K562 (cell line): Measurements from ENCODE around the gene LBP. TPM values are rescaled to one million over a fixed set of nuclear protein-coding genes. Genes with fewer than 3 reads are reported as not detected.

Experiments
- ARNT ChIP-seq, 2 experiments: fragments of 450-650 bp; IDR thresholded peaks; 2 replicates each; pipeline ENCODE4 v1.6.1; 2016; ENCODE audit warnings: mild to moderate bottlenecking in 1 of 2
- BDP1 ChIP-seq: IDR thresholded peaks from 3 replicates; pipeline ENCODE4 v1.6.1; 2011; ENCODE audit not compliant: insufficient read length, insufficient read depth
- BMI1 ChIP-seq: fragments of 150-350 bp; IDR thresholded peaks from 2 replicates; pipeline ENCODE4 v1.6.1; 2014; ENCODE audit warnings: low read length
- CCNT2 ChIP-seq: IDR thresholded peaks from 2 replicates; pipeline ENCODE4 v1.6.1; 2011; ENCODE audit warnings: borderline replicate concordance, low read depth, mild to moderate bottlenecking, moderate library complexity, mixed read lengths, low read length; ENCODE audit not compliant: insufficient read length; ENCODE audit errors: extremely low read depth
- COPS2 ChIP-seq: fragments of 450-650 bp; conservative IDR thresholded peaks from 2 replicates; pipeline ENCODE4 v1.6.1; 2016; ENCODE audit warnings: mild to moderate bottlenecking, moderate library complexity
- DDX20 ChIP-seq: fragments of 450-650 bp; IDR thresholded peaks from 2 replicates; pipeline ENCODE4 v1.6.1; 2016; ENCODE audit warnings: missing genetic modification characterization, low read depth, mild to moderate bottlenecking, missing compliant biosample characterization, moderate library complexity
- ERF ChIP-seq: fragments of 450-650 bp; formaldehyde crosslinking; IDR thresholded peaks from 2 replicates; pipeline ENCODE4 v1.4.0; 2020; ENCODE audit warnings: mild to moderate bottlenecking, mixed read lengths
- EWSR1 ChIP-seq: fragments of 450-650 bp; IDR thresholded peaks from 2 replicates; pipeline ENCODE4 v1.6.1; 2018; ENCODE audit warnings: borderline replicate concordance, mild to moderate bottlenecking, low read depth, moderate library complexity; ENCODE audit not compliant: partially characterized antibody
- GABPB2 ChIP-seq: fragments of 250-450 bp; sonication (Bioruptor Pico); conservative IDR thresholded peaks from 2 replicates; pipeline ENCODE4 v1.5.1; 2021; ENCODE audit warnings: mild to moderate bottlenecking
- HDAC8 ChIP-seq: fragments of 450-650 bp; IDR thresholded peaks from 2 replicates; pipeline ENCODE4 v1.6.1; 2016; ENCODE audit warnings: mild to moderate bottlenecking, missing genetic modification characterization, moderate library complexity, missing compliant biosample characterization
- JUND ChIP-seq, 2 experiments: IDR thresholded peaks; 2 replicates in 1 of 2; 3 replicates in 1 of 2; pipeline ENCODE4 v1.6.1; 2011; ENCODE audit warnings: borderline replicate concordance in 2 of 2, low read depth in 2 of 2, low read length in 2 of 2, improper control_type of control experiment in 1 of 2, missing biosample characterization in 1 of 2, missing genetic modification characterization in 1 of 2, missing genetic modification reagents in 1 of 2
- KDM5B ChIP-seq: fragments of 200-600 bp; sonication (generic); IDR thresholded peaks from 2 replicates; pipeline ENCODE4 v1.6.1; 2012; ENCODE audit warnings: low read depth, mild to moderate bottlenecking, moderate library complexity, low read length, control low read depth, inconsistent platforms; ENCODE audit not compliant: insufficient replicate concordance
- LCOR ChIP-seq: sonication (generic); formaldehyde crosslinking; IDR thresholded peaks from 2 replicates; pipeline ENCODE4 v1.8.0; 2022; ENCODE audit warnings: mild to moderate bottlenecking, missing genetic modification reagents
- MEIS2 ChIP-seq: fragments of 450-650 bp; IDR thresholded peaks from 2 replicates; pipeline ENCODE4 v1.6.1; 2014; ENCODE audit warnings: mild to moderate bottlenecking; ENCODE audit not compliant: partially characterized antibody
- PHB2 ChIP-seq: fragments of 450-650 bp; IDR thresholded peaks from 2 replicates; pipeline ENCODE4 v1.6.1; 2017; ENCODE audit warnings: low read depth
- PHF21A ChIP-seq: fragments of 450-650 bp; IDR thresholded peaks from 2 replicates; pipeline ENCODE4 v1.6.1; 2017; ENCODE audit warnings: low read depth, borderline replicate concordance
- RBM14 ChIP-seq: fragments of 200-400 bp; formaldehyde crosslinking; IDR thresholded peaks from 2 replicates; pipeline ENCODE4 v1.6.1; 2018; ENCODE audit warnings: low read depth, mild to moderate bottlenecking, low read length, moderate library complexity, borderline replicate concordance; ENCODE audit not compliant: insufficient read depth
- SMAD3 ChIP-seq: fragments of 450-650 bp; formaldehyde crosslinking; conservative IDR thresholded peaks from 2 replicates; pipeline ENCODE4 v1.4.0; 2020; ENCODE audit warnings: mild to moderate bottlenecking
- STAG1 ChIP-seq: sonication (generic); formaldehyde crosslinking; IDR thresholded peaks from 2 replicates; pipeline ENCODE4 v1.5.0; 2020; ENCODE audit warnings: missing genetic modification reagents, borderline replicate concordance
- ZNF124 ChIP-seq: sonication (generic); formaldehyde crosslinking; IDR thresholded peaks from 2 replicates; pipeline ENCODE4 v1.8.1; 2022; ENCODE audit warnings: missing genetic modification reagents
- ZNF354B ChIP-seq: fragments of 250-450 bp; sonication (Bioruptor Pico); IDR thresholded peaks from 2 replicates; pipeline ENCODE4 v1.4.0; 2020
- ZNF79 ChIP-seq: fragments of 250-450 bp; sonication (Bioruptor Pico); IDR thresholded peaks from 2 replicates; pipeline ENCODE4 v1.4.0; 2020; ENCODE audit warnings: low read depth, mild to moderate bottlenecking, moderate library complexity
- ZNF830 ChIP-seq: fragments of 250-450 bp; sonication (Bioruptor Pico); IDR thresholded peaks from 2 replicates; pipeline ENCODE4 v1.5.0; 2021; ENCODE audit warnings: mild to moderate bottlenecking
- polyA plus RNA-seq, 8 experiments: library from polyadenylated mRNA; depleted of rRNA in 4 of 8; stranded (reverse) in 5 of 8; unstranded in 3 of 8; fragments of >200 nt; fragmentation: Nextera tagmentation in 2 of 8; fragmentation: Illumina TruSeq in 1 of 8; extraction: Ambion mirVana in 2 of 8; extraction: Trizol in 1 of 8; gene quantifications; 2 replicates each; pipeline versions ENCODE4 v1.2.1 to v1.2.3, GENCODE V29; 2011 to 2014; ENCODE audit warnings: inconsistent platforms in 1 of 8, missing spikeins in 1 of 8
- total RNA-seq, 7 experiments: library from RNA; depleted of rRNA in 6 of 7; stranded (reverse); fragments of >200 nt in 6 of 7; fragmentation: Illumina TruSeq in 2 of 7; extraction: Trizol in 2 of 7; gene quantifications; 2 replicates each; pipeline versions ENCODE4 v1.2.1 to v1.2.3, GENCODE V29; 2011 to 2021; ENCODE audit warnings: low replicate concordance in 1 of 7
- TF ChIP-seq, protein P1 (sequence below): fragments of 250-450 bp; sonication (Bioruptor Pico); IDR thresholded peaks from 2 replicates; pipeline ENCODE4 v1.5.0; 2021; ENCODE audit warnings: mild to moderate bottlenecking, moderate library complexity
- TF ChIP-seq, protein P2 (sequence below): fragments of 250-450 bp; sonication (Bioruptor Pico); IDR thresholded peaks from 2 replicates; pipeline ENCODE4 v1.5.0; 2020; ENCODE audit warnings: mild to moderate bottlenecking, borderline replicate concordance

Gene LBP
- total and polyA plus RNA-seq, 9 of the 15 experiments (the other 6 are each of a cell fraction or from before 2014, with no cell fraction given) = 0.06 to 0.31 (median 0.09) TPM; not detected in 3

DNA sequence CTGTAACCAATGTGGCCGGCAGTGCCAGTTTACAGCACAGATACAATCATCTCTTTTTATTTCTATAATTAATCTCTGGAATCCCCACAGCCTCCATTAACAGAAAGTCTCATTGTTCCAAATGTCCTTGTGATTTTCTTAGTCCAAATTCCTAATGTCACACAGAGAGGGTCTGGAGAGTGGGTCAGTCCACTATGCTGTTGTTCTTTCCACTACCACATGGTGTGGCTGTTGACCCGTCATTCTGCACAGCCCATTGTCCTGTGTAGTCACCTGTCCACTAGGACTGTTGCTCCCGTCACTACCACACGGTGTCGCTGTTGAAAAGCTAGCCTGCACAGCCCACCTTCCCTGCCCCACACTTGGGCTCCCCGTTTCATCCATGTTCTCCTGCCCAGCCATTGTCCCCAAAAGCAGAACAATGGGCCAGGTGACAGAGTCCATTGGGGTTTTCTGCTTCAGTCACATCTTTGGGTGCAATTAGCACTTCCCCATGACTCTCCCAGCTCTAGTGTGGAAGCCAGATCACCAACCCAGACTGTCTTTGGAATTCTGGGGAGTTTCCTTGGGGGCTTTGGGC is 8.6 kb upstream of the LBP start (continued):
- no peak for TF ChIP-seq RBM14
- no peak for TF ChIP-seq MEIS2
- no peak for TF ChIP-seq ZNF354B
- no peak for TF ChIP-seq KDM5B
- TF ChIP-seq CCNT2 = no peak
- no peak for TF ChIP-seq COPS2
- TF ChIP-seq, protein P1, sequence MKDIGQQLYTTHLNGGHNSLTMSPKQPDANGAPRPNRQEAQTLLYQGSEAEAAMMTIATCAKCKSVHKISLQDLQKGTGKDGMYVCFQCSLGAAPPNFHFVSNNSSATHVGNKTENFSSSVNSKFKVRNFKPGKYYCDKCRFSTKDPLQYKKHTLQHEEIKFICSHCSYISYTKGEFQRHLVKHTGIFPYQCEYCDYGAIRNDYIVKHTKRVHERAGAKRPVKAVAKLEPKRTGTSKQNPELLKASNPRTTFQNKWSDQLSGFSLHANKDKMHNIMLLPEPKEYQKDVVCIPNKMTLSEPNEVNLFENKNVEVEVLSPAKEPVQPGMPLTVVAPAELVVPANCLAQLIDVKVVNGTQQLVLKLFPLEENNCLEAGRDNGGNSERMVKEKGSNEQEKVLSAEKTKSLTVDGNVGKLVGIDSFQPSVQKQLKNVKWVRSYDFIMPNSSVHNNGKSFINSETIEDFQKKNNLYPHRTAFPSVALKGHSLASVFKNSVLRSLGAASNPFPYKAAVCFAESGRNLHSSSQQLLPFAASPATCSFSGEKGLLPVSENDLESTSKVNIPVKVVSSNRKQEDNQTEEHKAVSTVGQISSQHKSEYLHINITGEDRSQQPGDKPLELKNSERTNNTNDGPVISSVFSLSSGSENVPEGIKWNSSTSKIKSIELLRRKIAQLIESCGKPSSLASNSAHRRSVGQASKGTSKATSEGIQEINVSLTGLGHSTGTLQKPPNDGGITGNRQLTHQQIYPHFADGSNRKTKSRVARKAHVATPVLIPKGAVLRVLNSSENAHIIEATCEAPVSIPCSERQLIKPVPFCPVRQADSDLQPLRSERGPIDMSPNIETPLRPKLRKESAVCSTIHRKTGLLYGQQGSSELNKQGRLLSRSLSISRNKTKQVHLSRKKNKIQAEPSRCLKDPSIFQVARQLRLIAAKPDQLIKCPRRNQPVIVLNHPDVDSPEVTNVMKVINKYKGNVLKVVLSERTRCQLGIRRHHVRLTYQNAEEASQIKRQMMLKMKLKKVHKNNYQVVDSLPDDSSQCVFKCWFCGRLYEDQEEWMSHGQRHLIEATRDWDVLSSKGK (CRISPR knock-in tag) = no peak
- TF ChIP-seq SMAD3 = no peak
- TF ChIP-seq HDAC8 (tag) = no peak
- TF ChIP-seq ARNT (IDR thresholded peaks at IDR 0.05) = 0 out of 4 replicates have a peak, but pooled peaks of 1 of the 2 experiments have one; percentile 23
- TF ChIP-seq JUND (IDR thresholded peaks at IDR 0.05; ENCODE audit: borderline replicate concordance, low read depth, low read length) = peak; percentile 67
- peak; percentile 47; the same call in 1 of the 3 replicates for TF ChIP-seq JUND (tag; IDR thresholded peaks at IDR 0.05; ENCODE audit: borderline replicate concordance, low read depth, low read length)
- TF ChIP-seq GABPB2 (CRISPR knock-in tag) = no peak; the same call in 1 of the 2 replicates
- no peak for TF ChIP-seq PHB2
- no peak for TF ChIP-seq EWSR1
- no peak for TF ChIP-seq PHF21A
- no peak for TF ChIP-seq ERF
- TF ChIP-seq STAG1 = peak; percentile 95
- TF ChIP-seq LCOR = no peak
- no peak for TF ChIP-seq ZNF79
- TF ChIP-seq ZNF830 (CRISPR knock-in tag) = no peak
- TF ChIP-seq, protein P2, sequence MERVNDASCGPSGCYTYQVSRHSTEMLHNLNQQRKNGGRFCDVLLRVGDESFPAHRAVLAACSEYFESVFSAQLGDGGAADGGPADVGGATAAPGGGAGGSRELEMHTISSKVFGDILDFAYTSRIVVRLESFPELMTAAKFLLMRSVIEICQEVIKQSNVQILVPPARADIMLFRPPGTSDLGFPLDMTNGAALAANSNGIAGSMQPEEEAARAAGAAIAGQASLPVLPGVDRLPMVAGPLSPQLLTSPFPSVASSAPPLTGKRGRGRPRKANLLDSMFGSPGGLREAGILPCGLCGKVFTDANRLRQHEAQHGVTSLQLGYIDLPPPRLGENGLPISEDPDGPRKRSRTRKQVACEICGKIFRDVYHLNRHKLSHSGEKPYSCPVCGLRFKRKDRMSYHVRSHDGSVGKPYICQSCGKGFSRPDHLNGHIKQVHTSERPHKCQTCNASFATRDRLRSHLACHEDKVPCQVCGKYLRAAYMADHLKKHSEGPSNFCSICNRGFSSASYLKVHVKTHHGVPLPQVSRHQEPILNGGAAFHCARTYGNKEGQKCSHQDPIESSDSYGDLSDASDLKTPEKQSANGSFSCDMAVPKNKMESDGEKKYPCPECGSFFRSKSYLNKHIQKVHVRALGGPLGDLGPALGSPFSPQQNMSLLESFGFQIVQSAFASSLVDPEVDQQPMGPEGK (CRISPR knock-in tag) = no peak
- no peak for TF ChIP-seq BDP1
- TF ChIP-seq DDX20 (tag) = no peak
- TF ChIP-seq BMI1 = no peak
- no peak for TF ChIP-seq ZNF124 (CRISPR knock-in tag)
